ENCODE measurements around the gene CEPT1.
A peak's percentile ranks its signal among the peaks of the same experiment; 100 is the strongest.
"Not testable (repeated sequence)": the region's sequence is repeated elsewhere in the genome, so short reads cannot be mapped to it uniquely, and the experiment has no call there.

CEPT1 gene

DNA sequence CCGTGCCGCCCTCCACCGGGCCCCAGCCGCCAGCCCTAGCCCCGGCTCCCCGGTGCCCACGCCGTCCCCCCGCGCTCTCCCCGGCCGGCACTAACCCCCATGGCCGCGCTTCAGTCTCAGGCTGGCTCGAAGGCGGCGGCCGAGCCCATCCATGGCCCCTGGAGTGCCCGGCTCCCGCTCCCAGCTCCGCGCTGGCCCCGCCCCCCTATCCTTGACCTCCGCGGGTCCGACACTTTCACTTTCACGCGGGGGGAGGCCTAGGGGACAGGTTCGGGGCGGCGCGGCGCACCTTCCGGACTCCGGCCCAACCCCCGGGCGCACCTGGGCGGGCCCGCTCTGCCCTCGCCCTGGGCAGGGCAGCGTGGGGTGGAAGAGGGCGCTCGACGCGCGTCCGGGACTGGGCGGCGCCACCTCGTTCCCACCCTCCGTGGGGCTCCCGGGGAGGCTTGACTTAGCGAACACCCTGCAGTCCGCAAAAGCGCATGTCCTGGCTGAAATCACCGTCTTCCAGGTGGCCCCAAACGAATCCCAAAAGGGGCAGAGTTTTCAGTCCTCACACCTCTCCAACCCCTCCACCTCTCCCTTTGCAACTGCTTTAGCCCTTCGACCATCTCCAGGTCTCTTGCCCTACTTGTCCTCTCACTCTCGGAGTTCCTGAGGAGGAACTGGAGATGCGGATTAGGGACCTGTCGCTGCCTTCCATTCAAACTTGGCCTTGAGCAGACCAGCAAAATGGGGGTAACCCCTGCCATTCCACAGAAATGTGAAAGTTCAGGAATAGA is 64.4 kb downstream of the CEPT1 start:
- DNase-seq (ENCODE audit: low read depth) = no peak
- peak overlapping the region; percentile 59 for H3K4me3 ChIP-seq (ENCODE audit: low read depth, low read length)

DNA sequence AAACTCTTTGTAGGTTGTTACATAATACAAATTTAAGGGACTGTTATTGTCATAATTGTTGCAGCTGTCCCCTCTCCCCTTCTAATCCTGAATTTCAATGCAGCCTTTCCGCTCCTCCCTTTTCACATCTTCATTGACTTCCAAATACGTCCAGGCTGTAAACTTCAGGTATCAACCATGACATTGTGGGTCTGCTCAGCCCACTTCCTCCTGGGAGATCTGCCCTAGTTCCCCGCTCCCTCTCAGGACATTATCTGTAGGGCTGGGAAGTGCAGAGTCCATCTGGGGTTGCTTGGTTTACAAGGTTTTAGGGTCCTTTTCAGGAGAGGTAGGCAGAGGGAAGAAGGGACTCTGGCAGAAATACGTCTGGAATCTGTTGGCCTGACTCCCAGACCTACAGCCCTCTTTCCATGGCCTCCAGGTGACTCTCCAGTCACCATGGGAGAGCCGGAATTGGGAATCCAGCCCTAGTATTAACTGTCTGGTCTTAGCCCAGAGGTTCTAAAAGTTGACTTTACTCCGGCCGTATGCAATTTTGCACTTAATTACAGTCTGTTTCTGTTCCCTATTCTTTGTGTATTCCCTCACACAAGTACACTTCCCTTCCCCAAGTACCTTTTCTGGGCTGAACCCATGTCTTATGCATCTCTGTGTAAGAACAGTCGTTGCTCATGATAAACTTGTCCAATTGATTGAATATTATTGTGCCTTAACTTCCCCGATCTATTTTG is 65.1 kb downstream of the CEPT1 start:
- H3K4me3 ChIP-seq (ENCODE audit: low read depth, low read length) = no peak overlapping the region
- no peak for DNase-seq (ENCODE audit: low read depth)

DNA sequence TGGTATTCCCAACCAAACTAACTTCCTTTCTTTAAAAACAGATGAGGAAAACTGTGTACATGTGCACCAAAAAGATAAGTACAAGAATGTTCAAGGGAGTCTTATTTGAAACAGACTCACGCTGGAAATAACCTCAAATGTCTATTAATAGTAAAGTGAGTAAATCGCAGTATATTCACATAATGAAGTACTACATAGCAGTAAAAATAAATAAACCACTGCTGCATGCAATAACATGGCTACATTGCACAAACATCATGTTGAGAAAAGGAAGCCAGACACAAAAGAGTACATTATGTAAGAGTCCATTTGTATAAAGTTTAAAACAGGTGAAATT is 65.7 kb downstream of the CEPT1 start:
- H3K4me3 ChIP-seq (ENCODE audit: low read depth, low read length) = no peak overlapping the region
- DNase-seq (ENCODE audit: low read depth) = no peak

DNA sequence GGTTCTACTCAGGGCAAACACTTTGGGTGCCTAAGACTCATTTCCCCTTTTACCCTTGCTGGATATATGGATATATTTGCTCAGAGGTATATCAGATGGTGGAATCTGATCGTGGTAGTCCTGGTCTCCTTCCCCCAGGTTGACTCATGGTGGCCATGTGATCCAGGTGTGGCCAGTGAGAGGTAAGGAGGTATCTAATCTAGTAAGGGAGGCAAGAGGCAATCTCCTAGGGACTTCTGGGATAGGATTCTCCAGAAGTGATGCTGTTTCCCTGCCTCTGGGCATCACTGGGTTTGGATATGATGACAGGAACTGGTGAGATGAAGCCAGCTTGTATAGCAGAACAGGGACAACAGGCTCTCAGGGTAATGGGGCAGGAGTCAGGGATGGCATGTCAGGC is 68.9 kb downstream of the CEPT1 start:
- H3K4me3 ChIP-seq (ENCODE audit: low read depth, low read length) = no peak overlapping the region
- no peak for DNase-seq (ENCODE audit: low read depth)

DNA sequence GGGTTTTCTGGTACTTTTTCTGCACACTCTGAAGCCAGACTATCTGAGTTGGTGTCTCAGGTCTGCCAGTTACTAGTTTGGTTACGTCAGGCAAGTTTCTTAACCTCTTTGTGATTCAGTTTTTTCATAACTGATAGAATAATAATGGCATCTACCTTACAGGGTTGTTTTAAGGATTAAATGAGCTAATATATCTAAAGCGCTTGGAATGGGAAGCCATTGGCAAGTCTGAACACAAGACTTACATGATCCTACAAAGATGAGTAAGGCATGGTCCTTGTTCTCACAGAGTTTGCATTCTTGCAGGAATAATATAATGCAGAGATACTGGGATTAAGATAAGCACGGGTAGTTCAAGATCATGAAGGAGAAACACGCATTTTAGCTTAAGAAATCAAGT is 69.6 kb downstream of the CEPT1 start:
- no peak for DNase-seq (ENCODE audit: low read depth)
- no peak overlapping the region for H3K4me3 ChIP-seq (ENCODE audit: low read depth, low read length)

DNA sequence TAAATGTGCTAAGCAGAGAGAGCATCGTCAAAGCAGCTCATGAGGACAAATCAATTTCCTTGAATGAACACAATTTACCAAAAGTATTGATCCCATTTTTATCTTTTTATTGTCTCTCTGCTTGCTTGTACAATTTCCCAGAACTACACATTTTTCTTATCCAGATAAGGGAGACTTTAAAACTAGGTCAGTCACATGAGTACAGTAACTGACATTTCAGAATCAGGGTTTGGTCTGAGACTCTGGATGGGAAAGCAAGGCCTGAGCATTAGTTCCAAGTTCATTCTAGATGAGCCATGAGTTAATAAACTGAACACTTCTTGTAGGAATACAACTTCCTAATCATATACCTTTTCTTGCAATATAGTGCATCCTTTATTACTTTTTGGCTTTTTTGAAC is 71.9 kb downstream of the CEPT1 start:
- DNase-seq (ENCODE audit: low read depth) = no peak

DNA sequence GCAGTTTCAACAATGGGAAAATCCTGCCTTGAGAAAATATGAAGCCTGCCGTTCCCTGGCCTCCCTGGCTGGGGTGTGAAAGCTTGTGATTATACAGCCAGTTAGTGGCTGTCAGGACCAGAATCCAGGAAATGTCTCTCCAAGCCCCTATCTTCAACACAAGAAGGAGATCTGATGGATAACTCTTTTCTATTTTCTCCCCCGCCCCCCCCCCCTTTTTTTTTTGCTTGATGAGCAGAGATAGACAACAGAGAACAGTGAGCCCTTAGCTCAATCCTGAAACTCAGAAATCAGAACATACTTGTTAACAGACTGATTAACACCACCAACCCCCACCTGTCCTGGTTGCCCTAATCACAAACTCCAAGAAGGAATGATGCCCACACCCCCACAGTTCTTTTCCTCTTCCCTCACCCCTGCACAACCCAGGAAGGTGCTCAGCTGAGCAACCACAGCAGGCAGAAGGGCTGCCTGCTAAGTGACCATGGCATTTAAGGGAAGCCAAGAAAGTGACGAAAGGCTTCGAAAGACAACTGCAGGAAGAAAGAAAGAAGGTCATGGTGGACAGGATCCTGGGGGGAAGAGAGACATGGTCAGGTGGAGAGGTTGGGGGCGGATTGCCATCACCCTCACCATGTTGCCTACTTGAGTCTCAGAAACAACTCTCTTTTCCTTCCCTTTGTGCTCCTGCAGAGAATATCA is 72.8 kb downstream of the CEPT1 start:
- no peak overlapping the region for H3K4me3 ChIP-seq (ENCODE audit: low read depth, low read length)
- no peak for DNase-seq (ENCODE audit: low read depth)

More for the DNA sequence above, 71.9 kb downstream of the CEPT1 start:
- H3K4me3 ChIP-seq (ENCODE audit: low read depth, low read length) = no peak overlapping the region

DNA sequence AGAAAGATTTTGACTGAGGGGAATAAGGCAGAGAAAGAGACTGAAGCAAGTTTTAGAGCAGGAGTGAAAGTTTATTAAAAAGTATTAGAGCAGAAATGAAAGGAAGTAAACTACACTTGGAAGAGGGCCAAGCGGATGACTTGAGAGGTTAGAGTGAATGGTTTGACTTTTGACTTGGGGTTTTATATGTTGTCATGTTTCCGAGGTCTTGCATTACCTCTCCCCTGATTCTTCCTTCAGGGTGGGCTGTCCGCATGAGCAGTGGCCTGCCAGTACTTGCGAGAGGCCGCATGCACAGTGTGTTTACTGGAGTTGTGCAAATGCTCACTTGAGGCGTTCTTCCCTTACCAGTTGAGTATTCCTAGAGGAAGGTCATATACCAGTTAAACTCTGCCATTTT is 73.4 kb downstream of the CEPT1 start:
- DNase-seq (ENCODE audit: low read depth) = no peak

DNA sequence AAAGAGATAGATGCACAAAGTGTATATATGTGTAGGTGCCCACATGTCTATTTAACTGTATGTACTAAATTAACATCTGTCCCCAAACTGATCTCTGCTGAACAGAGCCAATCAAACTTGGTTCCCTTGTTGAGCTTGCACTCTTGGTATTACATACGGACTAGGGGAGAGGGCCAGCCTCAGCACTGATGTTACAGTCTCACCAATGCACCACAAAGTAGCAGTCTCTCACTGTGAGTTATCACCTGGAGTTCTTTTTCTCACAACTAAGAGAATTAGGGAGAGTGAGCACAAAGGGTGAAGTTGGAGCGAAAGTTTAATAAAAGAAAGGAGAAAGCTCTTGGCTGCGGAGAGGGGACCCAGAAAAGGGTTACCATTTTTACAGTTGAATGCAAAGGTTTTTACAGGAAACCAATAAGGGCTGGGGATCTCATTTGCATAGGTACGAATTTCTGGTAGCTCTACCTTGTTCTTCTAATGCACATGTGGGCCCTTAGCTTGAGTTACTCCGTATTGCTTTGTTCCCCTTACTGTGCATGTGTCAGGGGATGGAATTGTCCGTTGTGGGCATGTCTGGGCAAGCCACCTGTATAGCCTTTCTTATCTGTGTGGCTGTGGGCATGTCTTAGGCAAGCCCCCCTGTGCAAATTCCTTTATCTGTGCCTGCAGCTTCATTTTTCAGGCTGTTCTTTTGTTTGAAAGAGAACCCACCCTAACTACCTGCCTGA is 74.2 kb downstream of the CEPT1 start:
- no peak for DNase-seq (ENCODE audit: low read depth)
- H3K4me3 ChIP-seq (ENCODE audit: low read depth, low read length) = no peak overlapping the region

More for the DNA sequence above, 73.4 kb downstream of the CEPT1 start:
- no peak overlapping the region for H3K4me3 ChIP-seq (ENCODE audit: low read depth, low read length)

DNA sequence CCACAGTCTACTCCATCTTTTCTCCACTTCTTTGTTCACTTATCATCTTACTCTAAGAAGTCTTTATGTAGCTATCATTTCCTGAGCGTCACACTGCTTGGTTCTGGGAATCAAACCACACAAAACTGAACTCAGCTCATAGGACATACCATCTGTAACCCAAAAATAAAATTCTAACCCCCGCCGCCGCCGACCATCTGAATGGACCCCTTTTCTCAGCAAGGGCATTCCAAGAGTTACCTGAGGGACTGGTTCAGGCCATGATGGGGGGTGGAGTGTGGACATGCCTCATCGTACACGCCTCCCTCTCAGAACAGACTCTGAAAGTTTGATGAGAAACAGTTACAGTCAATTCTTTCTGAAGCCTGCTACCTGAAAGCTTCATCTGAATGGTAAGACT is 74.9 kb downstream of the CEPT1 start:
- H3K4me3 ChIP-seq (ENCODE audit: low read depth, low read length) = no peak overlapping the region
- DNase-seq (ENCODE audit: low read depth) = no peak

DNA sequence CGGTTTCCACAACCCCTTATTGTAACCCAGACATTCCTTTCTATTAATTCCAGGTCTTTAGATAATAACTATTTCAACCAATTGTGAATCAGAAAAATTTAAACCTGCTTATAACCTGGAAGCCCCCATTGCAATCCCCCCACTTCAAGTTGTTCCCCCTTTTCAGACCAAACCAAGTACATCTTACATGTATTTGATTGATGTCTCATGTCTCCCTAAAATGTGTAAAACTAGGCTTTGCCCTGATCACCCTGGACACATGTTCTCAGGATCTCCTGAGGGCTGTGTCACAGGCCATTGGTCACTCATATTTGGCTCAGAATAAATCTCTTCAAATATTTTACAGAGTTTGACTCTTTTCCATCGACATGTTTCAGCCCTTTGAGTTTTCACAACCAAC is 75.3 kb downstream of the CEPT1 start:
- not testable (repeated sequence) for DNase-seq (ENCODE audit: low read depth); H3K4me3 ChIP-seq (ENCODE audit: low read depth, low read length)

DNA sequence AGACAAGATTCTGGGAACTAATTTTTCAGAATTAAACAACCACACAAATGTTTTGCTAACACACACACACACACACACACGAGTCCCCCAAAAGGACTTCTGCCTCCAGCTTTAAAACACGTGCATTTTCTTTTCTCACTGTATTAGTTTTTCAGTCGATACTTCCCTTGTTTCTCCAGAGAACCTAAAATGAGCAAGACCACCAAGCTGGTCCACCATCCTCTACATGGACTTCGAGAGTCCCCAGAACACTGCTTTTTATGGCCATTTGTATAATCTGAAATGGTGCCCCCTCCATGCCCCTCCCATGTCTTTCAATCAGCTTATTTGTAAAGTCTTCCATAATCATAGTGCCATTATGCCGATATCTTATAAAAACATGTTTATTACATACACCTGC is 76.7 kb downstream of the CEPT1 start:
- no peak overlapping the region for H3K4me3 ChIP-seq (ENCODE audit: low read depth, low read length)
- no peak for DNase-seq (ENCODE audit: low read depth)

DNA sequence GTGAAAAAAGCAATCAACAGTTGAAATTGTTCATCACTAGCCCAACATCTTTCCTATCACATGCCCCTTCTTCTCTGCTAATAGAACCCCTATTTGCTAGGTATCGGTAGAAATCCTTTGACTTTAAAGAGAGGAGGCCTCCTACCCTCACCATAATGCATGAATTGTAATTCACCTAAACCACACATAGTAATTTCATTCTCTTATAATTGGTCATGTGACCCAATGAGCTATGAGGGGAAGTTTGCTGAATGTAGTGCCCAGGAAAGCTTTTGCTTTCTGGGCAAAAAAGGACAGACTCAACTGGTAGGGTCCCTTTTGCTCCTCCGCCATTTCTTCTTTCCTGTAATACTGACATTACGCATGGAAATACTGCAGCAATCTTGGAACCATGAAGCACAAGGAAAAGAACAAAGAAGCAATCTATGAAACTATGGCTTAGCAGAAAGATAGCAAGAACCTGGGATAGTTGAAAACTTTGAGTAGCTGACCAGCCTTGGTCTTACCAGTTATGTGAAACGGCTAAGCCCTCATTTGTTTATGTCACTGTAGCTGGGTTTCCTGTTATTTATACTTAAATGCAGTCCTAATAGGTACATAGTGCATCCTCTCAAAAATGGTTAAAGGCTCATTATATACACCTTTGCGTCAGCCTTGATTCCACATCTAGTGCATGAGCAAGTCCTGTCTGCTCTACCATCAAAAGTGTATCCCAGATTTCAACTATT is 77.3 kb downstream of the CEPT1 start:
- no peak overlapping the region for H3K4me3 ChIP-seq (ENCODE audit: low read depth, low read length)
- DNase-seq (ENCODE audit: low read depth) = no peak

DNA sequence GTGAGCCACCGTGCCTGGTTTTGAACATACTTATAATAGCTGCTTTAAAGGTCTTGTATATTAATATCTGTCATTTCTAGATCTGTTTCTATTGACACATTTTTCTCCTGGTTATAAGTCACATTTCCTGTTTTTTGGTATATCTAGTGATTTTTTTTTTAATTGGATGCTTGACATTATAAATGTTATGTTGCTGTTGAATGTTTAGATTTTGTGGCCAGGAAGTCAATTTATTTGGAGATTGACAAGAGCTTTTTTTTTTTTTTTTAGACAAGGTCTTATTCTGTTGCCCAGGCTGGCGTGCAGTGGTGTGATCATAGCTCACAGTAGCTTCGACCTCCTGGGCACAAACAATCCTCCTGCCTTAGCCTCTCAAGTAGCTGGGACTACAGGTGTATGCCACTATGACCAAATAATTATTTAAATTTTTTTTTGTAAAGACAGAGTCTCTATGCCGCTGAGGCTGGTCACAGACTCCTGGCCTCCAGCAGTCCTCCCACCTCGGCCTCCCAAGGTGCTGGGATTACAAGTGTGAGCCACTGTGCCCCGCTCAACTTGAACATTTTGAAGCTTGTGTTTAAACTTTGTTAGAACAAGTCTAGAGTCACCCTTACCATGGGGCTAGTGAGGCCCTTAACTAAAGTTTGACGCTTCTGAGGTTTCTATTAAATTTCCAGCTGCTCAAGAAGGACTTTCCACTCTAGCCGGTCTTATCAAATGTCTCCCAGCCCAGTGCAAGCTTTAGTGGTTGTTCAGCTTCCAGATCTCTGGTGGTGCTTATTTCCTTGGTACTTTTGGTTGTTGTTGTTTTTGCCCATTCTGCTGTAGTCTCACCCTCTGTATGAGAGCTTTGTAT is 78.9 kb downstream of the CEPT1 start:
- DNase-seq (ENCODE audit: low read depth) = no peak
- H3K4me3 ChIP-seq (ENCODE audit: low read depth, low read length) = no peak overlapping the region

DNA sequence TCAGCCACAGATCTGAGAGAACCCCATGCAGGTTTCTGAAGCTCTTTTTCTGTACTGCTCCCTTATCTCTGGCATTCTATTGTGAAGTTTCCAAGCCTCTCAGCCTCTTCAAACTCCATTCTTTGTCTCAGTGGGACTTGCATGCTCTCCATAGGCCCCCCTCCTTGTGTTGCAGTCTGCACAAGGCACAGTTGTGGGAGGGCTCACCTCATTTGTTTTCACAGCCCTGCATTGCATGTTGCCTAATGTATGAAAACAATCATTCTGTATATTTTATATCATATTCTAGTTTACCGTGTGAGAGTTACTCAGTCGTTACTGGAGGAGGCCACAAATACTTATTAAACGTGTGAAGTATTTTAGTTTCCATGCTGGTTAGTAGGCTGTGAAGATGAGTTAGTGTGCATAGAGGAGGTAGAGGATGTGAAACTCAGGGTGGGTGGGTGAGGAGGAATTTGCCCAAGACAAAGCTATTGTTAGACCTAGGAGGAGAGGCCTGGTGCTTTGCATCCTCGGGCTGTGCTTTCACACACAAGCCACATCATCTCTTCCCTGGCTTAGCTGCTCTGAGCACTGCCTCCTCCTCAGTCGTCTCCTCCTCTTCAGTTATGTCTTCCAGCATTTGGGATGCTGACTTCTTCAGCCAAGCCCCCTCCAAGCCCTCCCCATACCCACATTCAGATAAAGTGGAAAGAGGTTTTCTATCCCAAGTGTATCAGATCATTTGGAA is 79.7 kb downstream of the CEPT1 start:
- H3K4me3 ChIP-seq (ENCODE audit: low read depth, low read length) = no peak overlapping the region
- no peak for DNase-seq (ENCODE audit: low read depth)

DNA sequence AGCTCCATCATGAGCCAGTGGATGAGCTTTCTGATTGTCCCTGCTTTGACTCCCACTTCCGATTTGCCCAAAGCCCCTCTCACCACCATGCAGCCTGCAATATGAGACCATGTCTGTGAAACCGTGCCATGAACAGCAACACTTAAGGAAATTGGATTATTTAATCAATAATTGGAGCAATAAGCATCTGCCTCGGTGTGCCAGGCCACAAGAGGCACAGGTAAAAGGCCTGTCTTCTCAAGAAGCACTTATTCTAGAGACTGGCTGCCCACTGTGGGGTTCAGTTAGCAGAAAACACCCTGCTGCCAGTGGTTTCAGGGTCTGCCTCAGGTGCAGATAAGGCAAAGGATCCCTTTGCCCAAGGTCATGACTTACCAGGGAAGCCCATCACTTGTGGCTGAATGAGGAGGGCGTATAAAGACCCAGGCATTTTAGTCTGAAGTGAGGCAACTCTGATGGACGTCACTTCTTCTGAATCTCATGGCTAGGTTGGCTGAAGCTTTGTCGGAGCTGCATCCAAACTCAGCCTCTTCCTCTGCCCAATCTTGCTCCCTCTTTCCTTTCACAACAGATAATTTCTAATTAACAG is 80.4 kb downstream of the CEPT1 start:
- DNase-seq (ENCODE audit: low read depth) = no peak
- no peak overlapping the region for H3K4me3 ChIP-seq (ENCODE audit: low read depth, low read length)

DNA sequence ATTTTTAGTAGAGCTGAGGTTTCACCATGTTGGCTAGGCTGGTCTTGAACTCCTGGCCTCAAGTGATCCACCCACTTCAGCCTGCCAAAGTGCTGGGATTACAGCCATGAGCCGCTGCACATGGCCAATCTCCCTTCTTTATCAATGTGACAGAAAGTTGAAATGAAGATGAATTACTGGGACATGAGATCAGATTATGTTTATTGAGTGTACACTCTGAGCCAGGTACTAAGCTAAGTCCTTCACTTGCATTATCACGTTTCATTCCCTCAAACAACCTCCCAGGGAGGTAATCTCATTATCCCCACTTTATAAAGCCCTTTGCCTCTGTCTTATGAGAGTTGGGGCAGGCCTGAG is 81.2 kb downstream of the CEPT1 start:
- DNase-seq (ENCODE audit: low read depth) = no peak
- H3K4me3 ChIP-seq (ENCODE audit: low read depth, low read length) = no peak overlapping the region

Data from skeletal muscle cell (primary cell).